ENCODE data around the gene CCDC150. TPM values are rescaled to one million over a fixed set of nuclear protein-coding genes. Genes with fewer than 3 reads are reported as not detected.
"Not testable (repeated sequence)": the region's sequence is repeated elsewhere in the genome, so short reads cannot be mapped to it uniquely, and the experiment has no call there.

Gene CCDC150
- total RNA-seq, 1 experiment from 2014 or later = 6.9 TPM

DNA sequence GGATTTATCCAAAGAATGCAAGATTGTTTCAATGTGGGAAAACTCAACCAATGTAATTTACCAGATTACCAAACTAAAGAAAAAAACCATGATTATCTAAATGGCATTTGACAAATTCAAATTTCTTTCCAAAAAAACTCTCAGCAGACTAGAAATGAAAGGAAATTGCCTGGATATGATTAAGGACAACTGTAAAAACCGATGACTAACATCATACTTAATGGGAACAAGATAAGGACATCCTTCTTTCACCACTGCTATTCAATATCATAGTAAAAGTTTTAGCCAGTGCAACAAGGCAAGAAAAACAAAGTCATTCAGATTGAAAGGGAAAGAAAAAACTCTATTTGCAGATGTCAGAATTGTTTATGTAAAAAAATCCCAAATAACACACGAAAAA is 4.4 kb upstream of the CCDC150 start:
- DNase-seq (ENCODE audit: low spot score) = peak; percentile 4

- DNase-seq (ENCODE audit: low spot score) = no peak
Measured at GRCh38 chr2:196638765-196639164, 750 bp upstream of the CCDC150 start.

DNA sequence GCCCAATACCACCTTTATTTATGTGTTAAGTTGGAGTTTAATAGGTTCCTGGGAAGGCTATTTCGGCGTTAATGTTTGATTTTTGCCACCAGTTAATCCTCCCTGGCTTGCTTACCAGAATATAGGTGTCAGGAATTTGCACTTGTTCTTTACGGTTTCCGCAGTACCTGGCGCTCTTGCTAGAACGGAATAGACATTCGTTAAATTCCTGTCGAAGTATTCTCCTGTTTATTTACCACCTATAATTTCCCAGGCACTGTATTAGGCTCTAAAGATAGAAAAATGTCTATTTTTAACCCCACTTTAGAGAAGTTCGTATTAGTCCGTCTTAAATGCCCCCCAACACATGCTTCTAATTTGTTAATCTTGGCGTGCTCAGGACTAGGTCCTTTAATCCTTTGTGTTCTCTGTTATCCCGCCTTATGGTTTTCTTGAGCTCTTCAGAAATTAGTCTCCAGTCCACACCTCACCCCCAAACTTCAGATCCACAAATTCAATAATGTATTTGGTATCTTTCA is 575 bp downstream of the CCDC150 start:
- DNase-seq (ENCODE audit: low spot score) = peak; percentile 3

DNA sequence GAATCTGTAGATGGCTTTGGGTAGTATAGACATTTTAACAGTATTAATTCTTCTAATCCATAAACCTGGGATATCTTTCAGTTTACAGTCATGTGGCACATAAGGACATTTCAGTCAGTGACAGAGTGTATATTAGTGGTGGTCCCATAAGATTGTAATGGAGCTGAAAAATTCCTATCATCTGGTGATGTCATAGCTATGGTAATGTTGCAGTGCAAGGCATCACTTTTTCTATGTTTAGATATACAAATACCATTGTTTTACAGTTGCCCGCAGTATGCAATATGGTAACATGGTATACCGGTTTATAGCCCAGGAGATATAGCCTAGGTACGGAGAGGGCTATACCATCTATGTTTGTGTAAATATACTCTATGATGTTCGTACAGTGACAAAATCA is 9.7 kb downstream of the CCDC150 start:
- DNase-seq (ENCODE audit: low spot score) = no peak

DNA sequence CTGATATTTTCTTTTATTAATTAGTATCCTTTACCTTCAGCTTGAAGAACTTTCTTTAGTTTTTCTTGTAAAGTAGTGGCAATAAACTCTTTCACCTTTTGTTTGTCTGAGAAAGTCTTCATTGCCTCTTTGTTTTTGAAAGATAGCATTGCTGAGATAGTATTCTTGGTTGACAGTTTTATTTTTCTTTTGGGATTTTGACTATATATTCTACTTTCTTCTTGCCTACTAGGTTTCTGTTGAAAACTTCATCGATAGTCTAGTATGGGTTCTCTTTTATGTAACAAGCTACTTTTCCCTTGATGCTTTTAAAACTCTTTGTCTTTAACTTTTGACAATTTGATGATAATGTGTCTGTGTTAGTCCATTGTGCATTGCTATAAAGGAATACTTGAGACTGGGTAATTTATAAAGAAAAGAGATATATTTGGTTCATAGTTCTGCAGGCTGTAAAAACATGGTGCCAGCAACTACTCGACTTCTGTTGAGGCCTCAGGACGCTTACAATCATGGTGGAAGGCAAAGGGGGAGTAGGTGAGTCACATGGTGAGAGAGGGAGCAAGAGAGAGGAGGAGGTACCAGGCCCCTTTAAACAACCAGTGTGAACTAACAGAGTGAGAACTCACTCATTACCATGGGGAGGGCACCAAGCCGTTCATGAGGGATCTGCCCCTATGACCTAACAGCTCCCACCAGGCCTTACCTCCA is 12.0 kb downstream of the CCDC150 start:
- no peak for DNase-seq (ENCODE audit: low spot score)

DNA sequence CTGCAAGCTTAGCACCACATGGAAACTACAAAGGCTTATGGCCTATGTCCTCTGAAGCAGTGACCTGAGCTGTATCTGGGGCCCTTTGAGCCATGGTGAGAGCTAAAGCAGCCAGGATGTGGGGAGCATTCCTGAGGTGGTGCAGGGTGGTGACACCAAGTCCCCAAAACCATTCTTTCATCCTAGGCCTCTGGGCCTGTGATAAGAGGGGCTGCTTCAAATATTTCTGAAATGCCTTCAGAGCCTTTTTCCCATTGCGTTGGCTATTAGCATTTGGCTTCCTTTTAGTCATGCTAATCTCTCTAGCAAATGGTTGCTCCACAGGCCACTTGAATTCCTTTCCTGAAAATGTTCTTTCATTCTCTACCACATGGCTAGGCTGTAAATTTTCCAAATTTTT is 13.4 kb downstream of the CCDC150 start:
- no peak for DNase-seq (ENCODE audit: low spot score)

DNA sequence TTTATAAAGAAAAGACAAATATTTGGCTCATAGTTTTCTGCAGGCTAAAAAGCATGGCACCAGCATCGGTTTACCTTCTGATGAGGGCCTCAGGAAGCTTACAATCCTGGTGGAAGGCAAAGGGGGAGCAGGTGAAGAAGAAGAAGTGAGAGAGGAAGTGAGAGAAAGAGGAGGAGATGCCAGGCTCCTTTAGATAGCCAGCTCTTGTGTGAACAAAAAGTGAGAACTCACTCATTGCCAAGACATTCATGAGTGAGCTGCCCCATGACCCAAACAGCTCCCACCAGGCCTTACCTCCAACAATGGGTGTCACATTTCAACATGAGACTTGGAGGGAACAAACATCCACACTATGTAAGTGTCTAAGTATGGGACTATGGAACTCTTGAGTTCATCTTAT is 14.3 kb downstream of the CCDC150 start:
- DNase-seq (ENCODE audit: low spot score) = no peak

- no peak for DNase-seq (ENCODE audit: low spot score)
Measured at GRCh38 chr2:196655761-196656160, 16.2 kb downstream of the CCDC150 start.

DNA sequence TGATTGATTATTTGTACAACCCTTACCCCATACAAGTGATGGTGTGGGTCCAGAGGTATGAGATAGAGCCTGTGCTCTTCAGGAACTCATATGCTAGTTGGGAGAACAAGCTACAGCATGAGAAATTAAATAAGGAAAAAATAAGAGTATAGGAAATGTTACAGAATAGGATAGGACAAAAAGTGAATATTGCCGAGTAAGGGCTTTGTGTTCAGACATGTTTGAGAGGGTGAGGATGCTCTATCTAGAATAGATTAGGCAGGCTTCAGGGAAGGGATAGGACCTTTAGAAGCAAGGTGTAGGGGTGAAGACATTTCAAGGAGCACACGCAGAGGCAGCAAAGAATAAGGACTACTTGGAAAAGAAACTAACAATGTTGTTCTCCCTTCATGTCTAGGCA is 17.8 kb downstream of the CCDC150 start:
- no peak for DNase-seq (ENCODE audit: low spot score)

GRCh38 chr2:196659844-196660243 is 20.3 kb downstream of the CCDC150 start:
- no peak for DNase-seq (ENCODE audit: low spot score)

DNA sequence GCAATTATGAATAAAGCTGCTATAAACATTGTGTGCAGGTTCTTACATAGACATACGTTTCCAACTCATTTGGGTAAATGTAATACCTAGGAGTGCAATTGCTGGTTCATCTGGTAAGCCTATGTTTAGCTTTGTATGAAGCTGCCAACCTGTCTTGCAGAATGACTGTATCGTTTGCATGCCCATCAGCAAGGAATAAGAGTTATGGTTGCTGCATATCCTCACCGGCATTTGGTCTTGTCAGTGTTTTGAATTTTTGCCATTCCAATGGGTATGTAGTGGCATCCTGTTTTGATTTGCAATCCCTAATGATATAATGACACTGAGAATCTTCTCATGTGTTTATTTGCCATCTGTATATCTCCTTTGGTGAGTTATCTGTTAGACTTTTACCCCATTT is 20.7 kb downstream of the CCDC150 start:
- peak; percentile 75 for DNase-seq (ENCODE audit: low spot score)

GRCh38 chr2:196670342-196670741 is 30.8 kb downstream of the CCDC150 start:
- DNase-seq (ENCODE audit: low spot score) = no peak

DNA sequence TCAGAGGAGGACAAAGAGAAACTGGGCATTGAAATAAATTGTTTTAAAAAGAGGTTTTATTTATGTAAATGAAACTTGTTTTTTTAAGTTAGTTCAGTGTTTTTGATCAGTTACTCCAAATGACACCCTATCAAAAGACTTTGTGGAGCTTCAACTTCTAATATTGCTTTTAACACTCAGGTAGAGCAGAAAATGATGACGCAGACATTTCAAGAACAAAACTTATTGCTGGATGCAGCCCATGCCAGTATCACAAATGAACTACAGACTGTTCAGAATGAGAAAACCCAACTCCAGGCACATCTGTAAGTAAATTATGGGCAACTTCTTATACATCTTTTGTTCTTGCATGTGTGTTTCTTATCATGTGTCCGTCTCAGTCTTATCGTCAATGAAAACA is 36.4 kb downstream of the CCDC150 start:
- DNase-seq (ENCODE audit: low spot score) = no peak

- peak; percentile 87 for DNase-seq (ENCODE audit: low spot score)
Measured at GRCh38 chr2:196677404-196677803, 37.9 kb downstream of the CCDC150 start.

- DNase-seq (ENCODE audit: low spot score) = no peak
Measured at GRCh38 chr2:196679368-196679767, 39.9 kb downstream of the CCDC150 start.

GRCh38 chr2:196681510-196681909 is 42.0 kb downstream of the CCDC150 start:
- DNase-seq (ENCODE audit: low spot score) = no peak

DNA sequence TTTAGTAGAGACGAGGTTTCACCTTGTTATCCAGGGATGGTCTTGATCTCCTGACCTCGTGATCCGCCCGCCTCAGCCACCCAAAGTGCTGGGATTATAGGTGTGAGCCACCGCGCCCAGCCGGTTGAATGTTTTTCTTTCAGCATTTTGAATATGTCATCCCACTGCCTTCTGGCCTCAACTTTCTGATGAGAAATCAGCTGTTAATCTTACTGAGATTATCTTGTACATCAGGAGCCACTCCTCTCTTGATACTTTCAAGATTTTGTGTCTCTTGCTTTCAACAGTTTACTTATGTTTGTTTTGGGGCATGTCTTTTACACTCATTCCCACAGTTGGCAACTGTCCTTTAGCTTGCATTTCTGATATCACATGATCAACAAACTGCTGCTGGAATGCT is 46.3 kb downstream of the CCDC150 start:
- no peak for DNase-seq (ENCODE audit: low spot score)

GRCh38 chr2:196686737-196687136 is 47.2 kb downstream of the CCDC150 start:
- DNase-seq (ENCODE audit: low spot score) = not testable (repeated sequence)

GRCh38 chr2:196696423-196697079 is 57.0 kb downstream of the CCDC150 start:
- peak; percentile 71 for DNase-seq (ENCODE audit: low spot score)

DNA sequence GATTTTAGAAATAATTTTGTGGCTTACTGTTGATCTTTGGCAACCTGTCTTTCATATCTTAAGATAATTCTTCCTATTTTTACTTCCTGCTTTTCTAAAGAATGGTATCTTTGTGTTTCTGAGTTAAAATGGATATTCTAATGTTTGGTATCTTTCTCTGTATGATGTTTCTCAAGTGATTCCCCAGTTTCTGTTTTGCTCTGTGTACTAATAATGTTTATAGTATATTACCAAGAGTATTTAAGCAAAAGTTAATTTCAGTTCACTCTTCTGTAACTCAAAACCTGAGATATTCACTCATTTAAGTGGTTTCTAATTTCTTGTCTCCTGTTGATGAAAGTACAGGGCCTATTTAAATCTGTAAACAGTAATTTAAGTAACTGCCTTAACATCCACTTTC is 58.3 kb downstream of the CCDC150 start:
- no peak for DNase-seq (ENCODE audit: low spot score)

- DNase-seq (ENCODE audit: low spot score) = peak; percentile 14
Measured at GRCh38 chr2:196702641-196703040, 63.1 kb downstream of the CCDC150 start.

DNA sequence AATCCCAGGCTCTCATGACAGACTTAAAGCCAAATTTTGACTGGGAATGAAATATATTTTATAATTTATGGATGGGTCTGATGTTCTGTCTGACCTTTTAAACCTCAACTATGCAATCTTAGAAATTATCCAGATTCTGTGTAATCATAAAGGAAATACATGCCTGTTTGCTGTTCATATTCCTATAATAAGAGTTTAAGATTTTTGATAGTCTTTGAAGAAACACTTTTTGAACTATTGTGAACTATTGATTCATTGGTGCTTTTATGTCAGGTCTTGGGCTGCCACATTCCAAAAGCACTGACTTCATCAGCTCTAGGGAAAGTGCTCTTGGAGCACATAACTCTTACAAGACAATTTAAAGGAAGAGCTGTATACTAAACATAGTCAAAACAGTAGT is 64.2 kb downstream of the CCDC150 start:
- DNase-seq (ENCODE audit: low spot score) = no peak

GRCh38 chr2:196710056-196710455 is 70.5 kb downstream of the CCDC150 start:
- DNase-seq (ENCODE audit: low spot score) = not testable (repeated sequence)

All from A172 (cell line).